Measurements from ENCODE around the gene VSIG4. TPM values are rescaled to one million over a fixed set of nuclear protein-coding genes. Genes with fewer than 3 reads are reported as not detected.
"Not testable (repeated sequence)": the region's sequence is repeated elsewhere in the genome, so short reads cannot be mapped to it uniquely, and the experiment has no call there.

VSIG4 gene
- polyA plus RNA-seq (ENCODE audit: insufficient read length in 4 of 4), result 1 to 10 TPM; 3.6 to 6.4 (median 5.9) TPM

- DNase-seq (ENCODE audit: low read depth in 4 of 4, low spot score in 2 of 4), result no peak
These were observed at the start of gene VSIG4 for GRCh38 chrX:66039944-66040343. Gene VSIG4 (minus strand): TSS chrX:66040080. CDS start chrX:66039998, 82 bp downstream.

- no peak for DNase-seq (ENCODE audit: low read depth in 4 of 4, low spot score in 2 of 4)
These were observed 36.9 kb upstream of the VSIG4 start for GRCh38 chrX:66076801-66077200.

GRCh38 chrX:66074920-66075879, 35.3 kb upstream of the VSIG4 start:
- DNase-seq (ENCODE audit: low read depth in 4 of 4, low spot score in 2 of 4), result no peak

GRCh38 chrX:66071126-66071525, 31.2 kb upstream of the VSIG4 start:
- no peak for DNase-seq (ENCODE audit: low read depth in 4 of 4, low spot score in 2 of 4)

- no peak for DNase-seq (ENCODE audit: low read depth in 4 of 4, low spot score in 2 of 4)
These were observed 24.4 kb upstream of the VSIG4 start for GRCh38 chrX:66064261-66064660.

- not testable (repeated sequence) for DNase-seq (ENCODE audit: low read depth in 4 of 4, low spot score in 2 of 4)
These were observed 17.1 kb upstream of the VSIG4 start for GRCh38 chrX:66057019-66057418.

GRCh38 chrX:66054978-66055377, 15.1 kb upstream of the VSIG4 start:
- no peak for DNase-seq (ENCODE audit: low read depth in 4 of 4, low spot score in 2 of 4)

GRCh38 chrX:66053414-66053813, 13.5 kb upstream of the VSIG4 start:
- DNase-seq (ENCODE audit: low read depth in 4 of 4, low spot score in 2 of 4), result no peak

GRCh38 chrX:66051980-66052379, 12.1 kb upstream of the VSIG4 start:
- no peak for DNase-seq (ENCODE audit: low read depth in 4 of 4, low spot score in 2 of 4)

GRCh38 chrX:66050140-66050569, 10.3 kb upstream of the VSIG4 start:
- no peak for DNase-seq (ENCODE audit: low read depth in 4 of 4, low spot score in 2 of 4)

- DNase-seq (ENCODE audit: low read depth in 4 of 4, low spot score in 2 of 4), result no peak
These were observed 9.2 kb upstream of the VSIG4 start for GRCh38 chrX:66049056-66049455.

GRCh38 chrX:66046612-66047235, 6.8 kb upstream of the VSIG4 start:
- DNase-seq (ENCODE audit: low read depth in 4 of 4, low spot score in 2 of 4), result no peak

GRCh38 chrX:66045894-66046293, 6.0 kb upstream of the VSIG4 start:
- no peak for DNase-seq (ENCODE audit: low read depth in 4 of 4, low spot score in 2 of 4)

GRCh38 chrX:66043584-66043983, 3.7 kb upstream of the VSIG4 start:
- DNase-seq (ENCODE audit: low read depth in 4 of 4, low spot score in 2 of 4), result no peak

GRCh38 chrX:66042307-66043077, 2.6 kb upstream of the VSIG4 start:
- DNase-seq (ENCODE audit: low read depth in 4 of 4, low spot score in 2 of 4), result no peak

- DNase-seq (ENCODE audit: low read depth in 4 of 4, low spot score in 2 of 4), result no peak
These were observed 1.8 kb downstream of the VSIG4 start for GRCh38 chrX:66038115-66038514.

GRCh38 chrX:66036231-66036630, 3.6 kb downstream of the VSIG4 start:
- no peak for DNase-seq (ENCODE audit: low read depth in 4 of 4, low spot score in 2 of 4)

- DNase-seq (ENCODE audit: low read depth in 4 of 4, low spot score in 2 of 4), result no peak
These were observed 4.2 kb downstream of the VSIG4 start for GRCh38 chrX:66035667-66036066.

- DNase-seq (ENCODE audit: low read depth in 4 of 4, low spot score in 2 of 4), result no peak
These were observed 9.2 kb downstream of the VSIG4 start for GRCh38 chrX:66030505-66031317.

GRCh38 chrX:66028936-66029335, 10.9 kb downstream of the VSIG4 start:
- no peak for DNase-seq (ENCODE audit: low read depth in 4 of 4, low spot score in 2 of 4)

All from left renal cortex interstitium (tissue), 4 donors.